ENCODE measurements around the gene SKA3.

DNA sequence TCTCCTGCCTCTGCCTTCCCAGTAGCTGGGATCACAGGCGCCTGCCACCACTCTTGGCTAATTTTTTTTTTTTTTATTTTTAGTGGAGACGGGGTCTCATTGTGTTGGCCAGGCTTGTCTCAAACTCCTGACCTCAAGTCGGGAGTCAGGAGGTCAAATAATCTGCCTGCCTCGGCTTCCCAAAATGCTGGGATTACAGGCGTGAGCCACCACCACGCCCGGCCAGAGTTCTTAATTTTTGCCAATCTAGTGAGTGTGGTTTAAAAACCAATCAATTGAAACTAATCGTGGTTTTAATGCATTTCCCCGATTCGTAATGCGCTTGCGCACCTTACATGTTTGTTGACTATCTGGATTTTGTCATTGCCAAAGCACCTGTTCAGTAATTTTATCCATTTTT lies 37.0 kb downstream of the SKA3 start:
- TF ChIP-seq CTCF (IDR thresholded peaks at IDR 0.05) (no peak), POLR2A (IDR thresholded peaks at IDR 0.05) (no peak)

Data from uterus (tissue), 2 donors.